IMR-90 (cell line): ENCODE measurements around the gene CUL9. TPM values are rescaled to one million over a fixed set of nuclear protein-coding genes. Genes with fewer than 3 reads are reported as not detected.
A peak's percentile ranks its signal among the peaks of the same experiment; 100 is the strongest.

Experiments used
- ATAC-seq: fragments of 200-7000 bp; cut with Tn5 transposase; 2 replicates; pipeline ENCODE4 v1.9.1; 2020; ENCODE audit warnings: low read depth, mild to moderate bottlenecking, moderate library complexity
- BruUV-seq: library from RNA; stranded (reverse); fragments of 400-500 nt; replicated peaks from 2 replicates; lab custom pipeline; 2021; lab: Mats Ljungman, UMichigan
- CTCF ChIA-PET: fragments of 300-600 bp; formaldehyde crosslinking; extraction: SDS; loops from one replicate; lab custom pipeline; 2021; ENCODE audit warnings: antibody characterized with exemption; lab: Yijun Ruan, JAX
- POLR2A ChIA-PET: fragments of 300-600 bp; sonication (Branson Sonifier 250); formaldehyde crosslinking; loops from one replicate; lab custom pipeline; 2022; ENCODE audit warnings: antibody characterized with exemption; ENCODE audit not compliant: unreplicated experiment; lab: Charles Lee
- DNase-seq: peaks from one replicate; pipeline ENCODE4 v3.0.0; 2013
- H2AFZ ChIP-seq: replicated peaks from 2 replicates; pipeline ENCODE3; 2013; ENCODE audit warnings: low read length, mild to moderate bottlenecking; ENCODE audit not compliant: poor library complexity
- H2AK5ac ChIP-seq: 2 replicates; pipeline ENCODE4 v1.6.1; 2013; ENCODE audit warnings: low read depth, low read length, inconsistent platforms
- H2AK9ac ChIP-seq: replicated peaks from 2 replicates; pipeline ENCODE3; 2013; ENCODE audit warnings: mild to moderate bottlenecking, low read depth, low read length, moderate library complexity; ENCODE audit not compliant: poor library complexity
- H2BK120ac ChIP-seq: 2 replicates; pipeline ENCODE4 v1.6.1; 2013; ENCODE audit warnings: low read depth, low read length, inconsistent platforms
- H2BK15ac ChIP-seq: 3 replicates; pipeline ENCODE4 v1.6.1; 2013; ENCODE audit warnings: low read depth, low read length, inconsistent platforms
- H2BK20ac ChIP-seq: 2 replicates; pipeline ENCODE4 v1.6.1; 2013; ENCODE audit warnings: low read depth, mild to moderate bottlenecking, inconsistent platforms, low read length, moderate library complexity
- H2BK5ac ChIP-seq: 2 replicates; pipeline ENCODE4 v1.6.1; 2013; ENCODE audit warnings: mild to moderate bottlenecking, low read depth, low read length, inconsistent platforms; ENCODE audit not compliant: poor library complexity, severe bottlenecking
- H3K14ac ChIP-seq: replicated peaks from 2 replicates; pipeline ENCODE4 v1.6.1; 2013; ENCODE audit warnings: low read depth, low read length, inconsistent platforms
- H3K18ac ChIP-seq: 2 replicates; pipeline ENCODE4 v1.6.1; 2013; ENCODE audit warnings: low read depth, low read length, control low read depth
- H3K23ac ChIP-seq: 2 replicates; pipeline ENCODE4 v1.6.1; 2013; ENCODE audit warnings: low read depth, low read length, inconsistent platforms
- H3K27ac ChIP-seq: 2 replicates; pipeline ENCODE4 v1.5.1; 2013; ENCODE audit warnings: mild to moderate bottlenecking, control low read depth, low read length; ENCODE audit not compliant: insufficient read depth
- H3K27me3 ChIP-seq: 2 replicates; pipeline ENCODE4 v1.6.1; 2013; ENCODE audit warnings: low read length; ENCODE audit not compliant: control insufficient read depth, insufficient read depth
- H3K36me3 ChIP-seq: 2 replicates; pipeline ENCODE4 v1.6.1; 2013; ENCODE audit warnings: low read length, mixed read lengths; ENCODE audit not compliant: control insufficient read depth, insufficient read depth
- H3K4ac ChIP-seq: 2 replicates; pipeline ENCODE4 v1.6.1; 2013; ENCODE audit warnings: low read depth, low read length, inconsistent platforms
- H3K4me1 ChIP-seq: 2 replicates; pipeline ENCODE4 v1.6.1; 2013; ENCODE audit warnings: low read length, mixed read lengths; ENCODE audit not compliant: control insufficient read depth, insufficient read depth
- H3K4me2 ChIP-seq: 2 replicates; pipeline ENCODE4 v1.6.1; 2013; ENCODE audit warnings: low read depth, mild to moderate bottlenecking, control low read depth, low read length, moderate library complexity
- H3K4me3 ChIP-seq: 2 replicates; pipeline ENCODE4 v1.5.1; 2013; ENCODE audit warnings: low read depth, mild to moderate bottlenecking, control low read depth, low read length, moderate library complexity; ENCODE audit not compliant: insufficient read depth
- H3K56ac ChIP-seq: 2 replicates; pipeline ENCODE4 v1.6.1; 2013; ENCODE audit warnings: low read length, inconsistent platforms; ENCODE audit not compliant: insufficient read depth; ENCODE audit errors: extremely low read depth
- H3K79me1 ChIP-seq, 2 experiments: 2 replicates each; pipeline ENCODE4 v1.6.1; 2013; ENCODE audit warnings: low read length in 2 of 2, inconsistent platforms in 1 of 2, low read depth in 1 of 2
- H3K9ac ChIP-seq: 2 replicates; pipeline ENCODE4 v1.6.1; 2013; ENCODE audit warnings: low read depth, low read length, control low read depth
- H3K9me1 ChIP-seq: 2 replicates; pipeline ENCODE4 v1.6.1; 2013; ENCODE audit warnings: low read length, inconsistent platforms; ENCODE audit not compliant: insufficient read depth
- H3K9me3 ChIP-seq: 2 replicates; pipeline ENCODE4 v1.6.1; 2013; ENCODE audit warnings: low read length; ENCODE audit not compliant: control insufficient read depth, insufficient read depth
- H4K20me1 ChIP-seq: 2 replicates; pipeline ENCODE4 v1.6.1; 2013; ENCODE audit warnings: low read length, inconsistent platforms; ENCODE audit not compliant: insufficient read depth
- H4K5ac ChIP-seq: 2 replicates; pipeline ENCODE4 v1.6.1; 2013; ENCODE audit warnings: mild to moderate bottlenecking, low read depth, low read length, control low read depth
- H4K8ac ChIP-seq, 2 experiments: 2 replicates each; pipeline ENCODE4 v1.6.1; 2013; ENCODE audit warnings: low read depth in 2 of 2, low read length in 2 of 2, control low read depth in 1 of 2, inconsistent platforms in 1 of 2
- H4K91ac ChIP-seq: 2 replicates; pipeline ENCODE4 v1.6.1; 2013; ENCODE audit warnings: low read depth, low read length, inconsistent platforms; ENCODE audit not compliant: insufficient read depth
- BHLHE40 ChIP-seq: fragments of 150-350 bp; IDR thresholded peaks from 2 replicates; pipeline ENCODE4 v1.6.1; 2016; ENCODE audit warnings: mild to moderate bottlenecking, low read depth, low read length
- CHD1 ChIP-seq: IDR thresholded peaks from 2 replicates; pipeline ENCODE4 v1.6.1; 2012; ENCODE audit warnings: low read depth, low read length, improper control_type of control experiment
- POLR2A ChIP-seq: IDR thresholded peaks from 2 replicates; pipeline ENCODE4 v1.6.1; 2012; ENCODE audit warnings: mild to moderate bottlenecking, low read depth, low read length
- RAD21 ChIP-seq: IDR thresholded peaks from 2 replicates; pipeline ENCODE4 v1.6.1; 2012; ENCODE audit warnings: low read length, improper control_type of control experiment
- RFX5 ChIP-seq: IDR thresholded peaks from 2 replicates; pipeline ENCODE4 v1.8.0; 2012; ENCODE audit warnings: low read depth, mild to moderate bottlenecking, low read length, moderate library complexity
- WGBS, 2 experiments: methylation state at CpG; one replicate each; pipeline versions ENCODE4 v1.1.5 to v1.1.7; 2013; ENCODE audit warnings: missing lambda C conversion rate in 2 of 2; ENCODE audit not compliant: insufficient read length in 1 of 2; ENCODE audit errors: extremely low coverage in 2 of 2; 5-methylcytosine and 5-hydroxymethylcytosine counted together
- dilution Hi-C: fragments of 300-500 bp; cut with HindIII; formaldehyde crosslinking; loops from one replicate; pipeline ENCODE4 v1.14.3; 2018; ENCODE audit warnings: low sequenced_read_pairs; ENCODE audit not compliant: unreplicated experiment
- in situ Hi-C: fragments of 300-500 bp; cut with MboI; formaldehyde crosslinking; loops from 3 replicates; pipeline ENCODE4 v1.14.3; 2019; ENCODE audit warnings: low sequenced_read_pairs, inconsistent platforms, mixed read lengths
- intact Hi-C: fragments of 100-400 bp; cut with micrococcal nuclease; formaldehyde crosslinking; loops from 2 replicates; pipeline ENCODE4 v1.10.0; 2022
- polyA plus RNA-seq, 3 experiments: library from polyadenylated mRNA; depleted of rRNA; stranded (reverse); fragments of >200 nt; gene quantifications; 2 replicates each; pipeline ENCODE4 v1.2.3, GENCODE V29; 2012; ENCODE audit warnings: low replicate concordance in 1 of 3
- total RNA-seq: library from RNA; depleted of rRNA; stranded (reverse); fragments of >200 nt; gene quantifications from 2 replicates; pipeline ENCODE4 v1.2.3, GENCODE V29; 2012

The CUL9 gene
- total and polyA plus RNA-seq, 2 of the 4 experiments (the other 2 are of a cell fraction): 7.7 to 19.5 TPM

DNA sequence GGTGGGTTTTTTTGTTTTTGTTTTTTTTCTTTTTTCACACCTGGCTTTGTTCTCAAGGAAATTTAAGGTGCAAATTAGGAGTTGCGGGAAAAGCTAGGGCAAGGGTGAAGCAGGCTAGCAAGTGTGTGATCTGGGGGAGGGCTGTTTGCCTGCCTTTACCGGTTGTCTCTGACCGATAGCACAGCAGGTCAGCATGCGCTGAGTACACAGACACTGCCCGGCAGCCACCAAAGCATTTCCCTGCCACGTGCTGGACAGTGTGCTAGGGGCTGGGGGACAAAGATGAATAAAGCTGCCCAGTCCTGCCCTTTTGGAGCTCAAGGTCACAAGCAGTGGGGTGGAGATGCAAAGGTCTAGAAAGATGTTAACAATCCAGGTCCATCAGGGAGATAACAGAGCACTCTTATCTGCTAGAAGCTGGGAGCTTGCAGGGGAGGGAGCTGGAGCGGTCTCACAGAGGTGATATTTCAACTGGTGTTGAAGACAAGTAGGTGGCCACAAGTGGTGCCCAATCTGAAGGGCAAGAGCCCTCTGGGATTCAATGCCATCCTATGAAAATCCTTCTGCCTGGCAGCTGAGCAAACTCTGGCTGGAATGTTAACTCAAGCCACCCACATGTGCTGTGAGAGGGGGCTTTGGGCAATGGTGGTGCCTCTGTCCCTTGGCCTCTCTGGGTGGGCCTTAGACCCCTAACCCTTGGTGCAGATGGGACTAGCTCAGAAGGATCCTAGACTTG lies 85.8 kb downstream of the CUL9 start:
- Histone ChIP-seq H3K4me1 (peaks cover 2% of the 10 kb centered on the region; the same call in 1 of the 2 replicates), H2BK120ac (no peak overlapping the region), H4K5ac (no peak overlapping the region), H3K9me1 (peaks cover 8% of the 10 kb centered on the region), H3K27me3 (peaks cover 56% of the 10 kb centered on the region), H3K27ac (no peak overlapping the region), H4K91ac (no peak overlapping the region), H3K56ac (no peak overlapping the region), H3K9me3 (no peaks in the 10 kb centered on the region), H3K14ac (no peak overlapping the region), H3K4me3 (no peak overlapping the region), H2BK15ac (no peak overlapping the region), H4K8ac (no peak overlapping the region), H2AK9ac (peak overlapping the region; percentile 5), H2BK20ac (no peak overlapping the region), H2AK5ac (no peak overlapping the region), H4K20me1 (no peaks in the 10 kb centered on the region; the same call in 1 of the 2 replicates), H3K9ac (no peak overlapping the region), H2BK5ac (no peak overlapping the region), H3K4me2 (no peak overlapping the region), H3K36me3 (no peaks in the 10 kb centered on the region), H3K23ac (no peak overlapping the region), H3K79me1 (no peaks in the 10 kb centered on the region), H2AFZ (no peak overlapping the region), H3K4ac (no peak overlapping the region), H3K18ac (no peak overlapping the region)
- no peak for ATAC-seq
- dilution Hi-C loops: no loop called here
- in situ Hi-C loops: no loop called here
- 17% methylated on average over 1 of the region's 7 CpGs; no CpG with 5 or more reads in 1 of the 2 experiments for WGBS, 2 experiments
- intact Hi-C loops: no loop called here
- no peak for DNase-seq
- no TSS peak for BruUV-seq
- POLR2A ChIA-PET: no interaction called here
- CTCF ChIA-PET: interaction anchor here (1.0 kb wide), 1 partner anchor 67 kb away, joined by 3 read pairs; no protein-coding TSS in a partner anchor
- TF ChIP-seq RAD21 (no peak), RFX5 (no peak), BHLHE40 (no peak), CHD1 (no peak), POLR2A (no peak)
